Astrocyte (in vitro differentiated cells and primary cell): Measurements from ENCODE around the gene CDKN2B-AS1.

Experiments
- CTCF ChIP-seq: IDR thresholded peaks from 2 replicates; pipeline ENCODE4 v1.5.1; 2011; ENCODE audit warnings: low read depth, mild to moderate bottlenecking, inconsistent platforms, low read length, moderate library complexity; ENCODE audit not compliant: insufficient read depth
- EZH2 ChIP-seq: IDR thresholded peaks from 2 replicates; pipeline ENCODE4 v1.6.1; 2012; ENCODE audit warnings: mild to moderate bottlenecking, low read length, inconsistent platforms; ENCODE audit not compliant: insufficient read depth

DNA sequence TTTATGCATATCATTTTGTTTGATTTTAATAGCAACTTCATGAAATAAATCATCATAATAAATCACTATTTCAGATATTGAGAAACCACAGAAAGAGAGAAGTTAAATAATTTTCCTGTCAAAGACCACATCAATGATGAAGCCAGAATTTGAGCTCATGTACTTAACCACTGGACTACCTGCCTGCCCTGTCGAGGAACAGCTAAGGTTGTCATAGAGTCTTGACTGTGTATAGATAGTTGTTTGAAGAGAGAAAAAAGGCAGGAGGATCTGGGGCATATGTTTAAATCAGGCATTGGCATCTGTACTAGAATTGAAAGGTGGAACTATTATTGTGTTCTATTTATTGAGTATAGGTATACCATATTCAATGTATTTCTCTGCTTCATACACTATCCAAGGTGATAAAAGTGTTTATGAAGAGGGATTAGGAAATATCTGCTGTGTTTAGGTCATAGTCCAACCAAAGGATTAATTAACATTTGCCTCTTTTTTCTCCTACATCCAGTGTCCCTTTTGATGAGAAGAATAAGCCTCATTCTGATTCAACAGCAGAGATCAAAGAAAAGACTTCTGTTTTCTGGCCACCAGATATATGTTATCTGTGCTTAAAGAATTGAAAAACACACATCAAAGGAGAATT, 51.8 kb downstream of the CDKN2B-AS1 start:
- TF ChIP-seq CTCF, result no peak
- no peak for TF ChIP-seq EZH2
